ENCODE measurements around the gene MYH13.

MYH13 gene

DNA sequence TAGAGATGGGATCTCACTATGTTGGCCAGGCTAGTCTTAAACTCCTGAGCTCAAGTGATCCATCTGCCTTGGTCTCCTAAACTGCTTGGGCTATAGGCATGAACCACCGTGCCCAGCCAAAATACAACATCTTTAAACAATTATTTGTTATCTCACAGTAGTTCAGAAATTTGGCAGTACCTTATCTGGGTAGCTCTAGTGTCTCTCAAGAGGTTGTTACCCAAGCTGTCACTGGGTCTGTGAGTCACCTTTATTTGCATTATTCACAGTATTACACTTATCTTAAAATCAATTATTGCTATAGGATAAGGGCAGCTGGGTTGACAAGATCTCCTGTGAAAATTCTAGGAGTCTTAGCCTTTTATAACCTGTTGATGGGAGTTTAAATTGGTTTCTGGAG is 110.4 kb downstream of the MYH13 start:
- FAIRE-seq (no peak), DNase-seq (ENCODE audit: insufficient read length, low spot score) (no peak)

- FAIRE-seq (no peak), DNase-seq (ENCODE audit: insufficient read length, low spot score) (no peak)
Measured at GRCh38 chr17:10261098-10261497, 111.7 kb downstream of the MYH13 start.

DNA sequence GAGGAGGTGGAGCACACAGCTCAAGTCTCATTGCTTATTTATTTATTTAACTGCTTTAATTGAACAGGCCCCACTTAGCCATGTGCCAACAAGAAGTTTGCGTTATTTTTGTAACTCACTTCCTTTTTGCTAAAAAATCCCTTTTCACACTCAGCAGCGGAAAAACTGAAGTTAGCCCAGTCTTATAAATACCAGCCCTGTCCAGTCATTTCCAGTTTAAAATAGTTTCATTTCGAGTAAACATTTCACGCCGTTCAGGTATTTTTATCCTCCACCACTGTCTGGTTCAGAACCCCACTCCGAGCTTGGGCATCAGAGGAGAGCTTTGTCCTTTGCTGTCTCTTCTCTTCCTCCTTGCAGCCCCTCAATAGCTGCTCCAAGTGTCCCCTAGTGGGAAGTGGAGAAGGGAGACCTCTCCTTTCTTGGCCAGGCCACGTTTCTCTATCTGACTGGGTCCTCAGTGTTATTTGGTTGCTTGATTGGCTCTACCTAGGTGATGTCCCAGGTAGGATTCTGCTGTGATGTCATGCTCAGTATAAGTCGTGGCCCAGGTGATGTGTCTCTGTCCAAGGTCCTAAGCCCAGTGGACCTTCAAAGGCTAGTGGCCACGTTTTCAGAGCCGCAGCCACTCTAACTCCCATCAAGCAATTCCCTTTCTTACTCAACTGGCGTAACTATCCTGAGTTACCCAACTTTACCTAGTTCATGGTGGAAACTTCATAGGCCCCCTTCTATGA is 121.4 kb downstream of the MYH13 start:
- DNase-seq (ENCODE audit: insufficient read length, low spot score): no peak
- FAIRE-seq: no peak

Data from HTR-8/SVneo (cell line).